ENCODE results near the gene SRD5A1. TPM values are rescaled to one million over a fixed set of nuclear protein-coding genes. Genes with fewer than 3 reads are reported as not detected.

Gene SRD5A1
- total and polyA plus RNA-seq, 12 donors: 1.6 to 15.0 (median 6.7) TPM

DNA sequence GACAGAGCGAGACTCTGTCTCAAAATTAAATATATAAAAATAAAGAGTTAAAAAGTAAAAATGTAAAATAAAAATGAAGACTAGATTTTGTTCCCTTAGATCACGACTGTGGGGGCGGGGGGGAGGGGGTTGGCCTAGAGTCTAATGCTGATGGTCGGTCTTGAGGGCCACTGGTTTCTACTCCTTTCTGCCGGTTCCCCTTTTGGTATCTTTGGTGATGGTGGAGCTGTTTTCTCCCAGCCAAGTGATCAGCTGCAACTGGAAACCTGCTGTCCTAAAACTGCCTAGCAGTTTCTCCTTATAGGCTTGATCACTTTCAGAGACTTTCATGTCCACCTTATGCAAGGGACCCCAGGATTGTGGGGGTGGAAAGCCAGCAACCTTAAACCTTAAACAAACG, 1.1 kb downstream of the SRD5A1 start:
- Histone ChIP-seq H3K27me3 (no peaks in the 10 kb centered on the region), H3K27ac (no peak overlapping the region), H3K4me3 (peak overlapping the region in 2 of 4 donors; percentile 62 to 92), H3K9me3 (replicated peaks in 1 of 3) (no peaks in the 10 kb centered on the region), H3K36me3 (replicated peaks in 1 of 2) (peaks cover 0 to 12% of the 10 kb centered on the region in 2 donors), H3K4me1 (replicated peaks in 1 of 2) (peaks cover 6 to 24% of the 10 kb centered on the region in 2 donors)
- no peak for DNase-seq
- TF ChIP-seq, protein P1, sequence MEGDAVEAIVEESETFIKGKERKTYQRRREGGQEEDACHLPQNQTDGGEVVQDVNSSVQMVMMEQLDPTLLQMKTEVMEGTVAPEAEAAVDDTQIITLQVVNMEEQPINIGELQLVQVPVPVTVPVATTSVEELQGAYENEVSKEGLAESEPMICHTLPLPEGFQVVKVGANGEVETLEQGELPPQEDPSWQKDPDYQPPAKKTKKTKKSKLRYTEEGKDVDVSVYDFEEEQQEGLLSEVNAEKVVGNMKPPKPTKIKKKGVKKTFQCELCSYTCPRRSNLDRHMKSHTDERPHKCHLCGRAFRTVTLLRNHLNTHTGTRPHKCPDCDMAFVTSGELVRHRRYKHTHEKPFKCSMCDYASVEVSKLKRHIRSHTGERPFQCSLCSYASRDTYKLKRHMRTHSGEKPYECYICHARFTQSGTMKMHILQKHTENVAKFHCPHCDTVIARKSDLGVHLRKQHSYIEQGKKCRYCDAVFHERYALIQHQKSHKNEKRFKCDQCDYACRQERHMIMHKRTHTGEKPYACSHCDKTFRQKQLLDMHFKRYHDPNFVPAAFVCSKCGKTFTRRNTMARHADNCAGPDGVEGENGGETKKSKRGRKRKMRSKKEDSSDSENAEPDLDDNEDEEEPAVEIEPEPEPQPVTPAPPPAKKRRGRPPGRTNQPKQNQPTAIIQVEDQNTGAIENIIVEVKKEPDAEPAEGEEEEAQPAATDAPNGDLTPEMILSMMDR (IDR thresholded peaks at IDR 0.05): no peak
- no peak for TF ChIP-seq POLR2A (IDR thresholded peaks at IDR 0.05)
- 18 to 21% (median 18%) methylated on average over 6 of the region's 6 CpGs for WGBS, 4 donors
- intact Hi-C loops (cut with DNase I): loop anchor here (10.0 kb wide), 2 partner anchors 80 to 110 kb away; partner anchors contain the start of gene TENT4A (in 1 of the 2)

DNA sequence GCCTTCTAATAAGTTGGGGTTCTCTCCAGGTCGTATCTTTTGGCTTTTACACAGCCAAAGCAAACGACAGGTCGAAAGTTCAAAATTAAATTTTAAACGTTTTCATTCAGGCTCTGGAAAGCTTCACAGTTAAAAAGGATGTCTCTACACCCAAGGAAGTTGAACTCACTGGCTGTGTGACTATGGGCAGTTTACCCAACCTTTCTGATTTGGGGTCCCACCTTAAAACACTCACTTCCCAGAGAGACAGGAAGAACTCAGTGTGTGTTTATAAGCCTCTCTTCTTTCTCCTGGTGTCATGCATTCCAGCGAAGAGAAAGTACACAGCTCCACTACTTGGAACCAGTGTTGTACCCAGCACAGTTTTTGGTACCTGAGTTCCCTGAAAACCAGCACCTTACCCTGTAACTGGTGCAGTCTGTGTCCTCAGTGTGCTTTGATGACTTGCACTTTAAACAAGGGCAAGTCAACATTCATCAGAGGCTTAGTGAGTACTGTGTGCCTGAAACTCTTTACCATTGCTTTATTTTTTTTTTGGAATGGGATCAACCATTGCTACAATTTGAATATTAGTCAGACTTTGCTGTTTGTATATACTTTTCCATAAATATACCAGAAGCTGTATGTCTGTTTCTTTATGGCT, 1.7 kb downstream of the SRD5A1 start:
- intact Hi-C loops (cut with DNase I): loop anchor here (10.0 kb wide), 2 partner anchors 80 to 110 kb away; partner anchors contain the start of gene TENT4A (in 1 of the 2)
- H3K4me3 ChIP-seq: no peak overlapping the region
- H3K4me1 ChIP-seq (replicated peaks in 1 of 2): peaks cover 6 to 24% of the 10 kb centered on the region in 2 donors
- no peak overlapping the region for H3K27ac ChIP-seq
- peaks cover 0 to 6% of the 10 kb centered on the region in 2 donors for H3K36me3 ChIP-seq (replicated peaks in 1 of 2)
- TF ChIP-seq POLR2A (IDR thresholded peaks at IDR 0.05): no peak
- TF ChIP-seq, protein P1 (IDR thresholded peaks at IDR 0.05): no peak
- no peak for DNase-seq
- H3K9me3 ChIP-seq (replicated peaks in 1 of 3): no peaks in the 10 kb centered on the region
- 71 to 76% (median 74%) methylated on average over 5 of the region's 5 CpGs for WGBS, 4 donors
- no peaks in the 10 kb centered on the region for H3K27me3 ChIP-seq

DNA sequence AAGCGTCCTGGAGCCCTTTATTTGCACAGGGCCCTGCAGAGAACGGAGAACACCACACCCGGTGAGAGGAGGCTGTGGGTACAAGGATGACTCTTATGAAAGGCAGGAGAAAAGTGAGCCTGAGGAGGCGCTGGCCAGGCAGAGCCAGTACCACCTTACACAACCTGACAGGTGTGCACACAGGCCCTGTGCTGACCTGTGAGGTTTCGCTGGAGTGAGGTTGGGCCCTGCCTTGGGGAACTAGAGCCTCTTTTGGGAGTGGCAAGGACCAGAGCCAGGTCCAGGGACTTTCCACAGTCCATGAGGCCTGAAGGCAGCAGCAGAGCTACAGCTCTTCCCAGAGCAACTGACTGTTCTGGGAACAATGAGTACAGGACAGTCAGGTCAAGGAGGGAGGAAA, 3.1 kb downstream of the SRD5A1 start:
- intact Hi-C loops (cut with DNase I): loop anchor here (10.0 kb wide), 2 partner anchors 79 to 109 kb away; partner anchors contain the start of gene TENT4A (in 1 of the 2)
- H3K4me3 ChIP-seq: no peak overlapping the region
- peaks cover 6 to 22% of the 10 kb centered on the region in 2 donors for H3K4me1 ChIP-seq (replicated peaks in 1 of 2)
- WGBS, 4 donors: 56 to 94% (median 75%) methylated on average over 3 to 5 of the region's 5 CpGs
- no peaks in the 10 kb centered on the region for H3K27me3 ChIP-seq
- TF ChIP-seq, protein P1 (IDR thresholded peaks at IDR 0.05): no peak
- no peak for TF ChIP-seq POLR2A (IDR thresholded peaks at IDR 0.05)
- no peak for DNase-seq
- H3K36me3 ChIP-seq (replicated peaks in 1 of 2): no peaks in the 10 kb centered on the region
- no peak overlapping the region for H3K27ac ChIP-seq
- H3K9me3 ChIP-seq (replicated peaks in 1 of 3): no peaks in the 10 kb centered on the region

DNA sequence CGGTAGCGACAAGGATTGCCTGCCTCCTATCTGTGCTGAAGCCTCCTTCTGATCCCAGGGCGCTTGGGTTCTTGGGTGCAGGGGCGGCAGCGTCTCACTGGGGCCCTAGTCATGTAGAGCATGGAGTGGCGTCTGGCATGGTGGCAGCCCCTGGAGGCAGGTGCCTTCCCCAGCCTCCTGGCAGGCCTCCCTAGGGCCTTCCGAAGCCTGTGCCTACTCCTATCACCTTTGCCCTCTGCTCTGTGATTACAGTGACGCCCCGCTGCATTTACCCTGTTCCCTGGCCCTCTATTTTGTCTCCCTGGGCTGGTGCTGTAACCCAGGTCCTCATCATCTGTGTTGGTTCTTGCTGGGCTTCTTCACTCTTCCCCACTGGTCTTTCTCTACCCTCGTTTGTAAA, 3.8 kb downstream of the SRD5A1 start:
- no peaks in the 10 kb centered on the region for H3K9me3 ChIP-seq (replicated peaks in 1 of 3)
- no peaks in the 10 kb centered on the region for H3K36me3 ChIP-seq (replicated peaks in 1 of 2)
- H3K4me3 ChIP-seq: no peak overlapping the region
- H3K4me1 ChIP-seq (replicated peaks in 1 of 2): peaks cover 4 to 15% of the 10 kb centered on the region in 2 donors
- intact Hi-C loops (cut with DNase I): loop anchor here (10.0 kb wide), 2 partner anchors 78 to 108 kb away; partner anchors contain the start of gene TENT4A (in 1 of the 2)
- no peak for DNase-seq
- no peaks in the 10 kb centered on the region for H3K27me3 ChIP-seq
- WGBS, 4 donors: 89 to 95% (median 91%) methylated on average over 9 to 10 of the region's 10 CpGs
- H3K27ac ChIP-seq: no peak overlapping the region
- TF ChIP-seq, protein P1 (IDR thresholded peaks at IDR 0.05): no peak
- no peak for TF ChIP-seq POLR2A (IDR thresholded peaks at IDR 0.05)

All from adrenal gland (tissue), 12 donors.